ENCODE measurements around the gene TMPO.
"Not testable (repeated sequence)": the region's sequence is repeated elsewhere in the genome, so short reads cannot be mapped to it uniquely, and the experiment has no call there.

Gene TMPO

GRCh38 chr12:98511806-98512205 lies 3.6 kb upstream of the TMPO start:
- DNase-seq (ENCODE audit: low read depth in 3 of 3), result not testable (repeated sequence)

GRCh38 chr12:98513379-98514322 lies 1.7 kb upstream of the TMPO start:
- DNase-seq (ENCODE audit: low read depth in 3 of 3), result no peak

- DNase-seq (ENCODE audit: low read depth in 3 of 3), result no peak
Observed at GRCh38 chr12:98514982-98515286, 456 bp upstream of the TMPO start.

GRCh38 chr12:98516111-98516873 lies 902 bp downstream of the TMPO start:
- peak; percentile 55 to 67 (median 60) for DNase-seq (ENCODE audit: low read depth in 3 of 3)

- DNase-seq (ENCODE audit: low read depth in 3 of 3), result no peak
Observed at GRCh38 chr12:98519257-98519907, 4.0 kb downstream of the TMPO start.

GRCh38 chr12:98530068-98530467 lies 14.7 kb downstream of the TMPO start:
- DNase-seq (ENCODE audit: low read depth in 3 of 3), result no peak

GRCh38 chr12:98532687-98533304 lies 17.4 kb downstream of the TMPO start:
- no peak for DNase-seq (ENCODE audit: low read depth in 3 of 3)

GRCh38 chr12:98533723-98534251 lies 18.4 kb downstream of the TMPO start:
- DNase-seq (ENCODE audit: low read depth in 3 of 3), result no peak

GRCh38 chr12:98538031-98538430 lies 22.6 kb downstream of the TMPO start:
- no peak for DNase-seq (ENCODE audit: low read depth in 3 of 3)

GRCh38 chr12:98543701-98544100 lies 28.3 kb downstream of the TMPO start:
- DNase-seq (ENCODE audit: low read depth in 3 of 3), result no peak

- no peak for DNase-seq (ENCODE audit: low read depth in 3 of 3)
Observed at GRCh38 chr12:98544751-98545150, 29.4 kb downstream of the TMPO start.

GRCh38 chr12:98549371-98550110 lies 34.2 kb downstream of the TMPO start:
- DNase-seq (ENCODE audit: low read depth in 3 of 3), result no peak

- DNase-seq (ENCODE audit: low read depth in 3 of 3), result no peak
Observed at GRCh38 chr12:98551787-98552186, 36.4 kb downstream of the TMPO start.

GRCh38 chr12:98558097-98558496 lies 42.7 kb downstream of the TMPO start:
- DNase-seq (ENCODE audit: low read depth in 3 of 3), result not testable (repeated sequence)

- DNase-seq (ENCODE audit: low read depth in 3 of 3), result no peak
Observed at GRCh38 chr12:98559666-98560065, 44.3 kb downstream of the TMPO start.

- no peak for DNase-seq (ENCODE audit: low read depth in 3 of 3)
Observed at GRCh38 chr12:98561846-98562245, 46.5 kb downstream of the TMPO start.

GRCh38 chr12:98572010-98572409 lies 56.6 kb downstream of the TMPO start:
- no peak for DNase-seq (ENCODE audit: low read depth in 3 of 3)

GRCh38 chr12:98574110-98574509 lies 58.7 kb downstream of the TMPO start:
- no peak for DNase-seq (ENCODE audit: low read depth in 3 of 3)

GRCh38 chr12:98575013-98575412 lies 59.6 kb downstream of the TMPO start:
- no peak for DNase-seq (ENCODE audit: low read depth in 3 of 3)

GRCh38 chr12:98576795-98577194 lies 61.4 kb downstream of the TMPO start:
- DNase-seq (ENCODE audit: low read depth in 3 of 3), result not testable (repeated sequence)

- no peak for DNase-seq (ENCODE audit: low read depth in 3 of 3)
Observed at GRCh38 chr12:98578392-98578791, 63.0 kb downstream of the TMPO start.
